BJ (cell line): ENCODE data around the gene AKAP6. TPM values are rescaled to one million over a fixed set of nuclear protein-coding genes. Genes with fewer than 3 reads are reported as not detected.

Experiments used
- CTCF ChIA-PET: fragments of 350-600 bp; formaldehyde crosslinking; extraction: SDS; loops from one replicate; lab custom pipeline; 2021; ENCODE audit warnings: antibody characterized with exemption, inconsistent platforms; lab: Yijun Ruan, JAX
- POLR2A ChIA-PET: fragments of 300-600 bp; sonication (Branson Sonifier 250); formaldehyde crosslinking; extraction: SDS; loops from one replicate; lab custom pipeline; 2021; ENCODE audit warnings: antibody characterized with exemption; lab: Charles Lee
- DNase-seq: peaks from one replicate; pipeline ENCODE4 v3.0.0-alpha.2; 2011; ENCODE audit warnings: low read depth
- H3K27me3 ChIP-seq: 2 replicates; pipeline ENCODE4 v1.6.0; 2011; ENCODE audit warnings: low read length; ENCODE audit not compliant: control insufficient read depth, insufficient read depth
- H3K36me3 ChIP-seq: 2 replicates; pipeline ENCODE4 v1.5.1; 2011; ENCODE audit warnings: low read length; ENCODE audit not compliant: control insufficient read depth, insufficient read depth
- H3K4me3 ChIP-seq: 2 replicates; pipeline ENCODE4 v1.5.1; 2011; ENCODE audit warnings: low read depth, mild to moderate bottlenecking, control low read depth, low read length
- polyA plus RNA-seq: library from polyadenylated mRNA; depleted of rRNA; stranded (reverse); fragments of >200 nt; gene quantifications from 2 replicates; pipeline ENCODE4 v1.2.3, GENCODE V29; 2011
- TF ChIP-seq, protein P1 (sequence below): IDR thresholded peaks from 2 replicates; pipeline ENCODE4 v1.5.1; 2011; ENCODE audit warnings: low read depth, mild to moderate bottlenecking, control low read depth, inconsistent platforms, low read length, moderate library complexity; ENCODE audit not compliant: insufficient read depth

The AKAP6 gene
- polyA plus RNA-seq, 1 experiment: 18.5 TPM

GRCh38 chr14:32623300-32624093, 294.4 kb downstream of the AKAP6 start:
- Histone ChIP-seq H3K36me3 (no peaks in the 10 kb centered on the region), H3K4me3 (no peak overlapping the region), H3K27me3 (no peaks in the 10 kb centered on the region)
- ChIA-PET POLR2A (no interaction called here), CTCF (interaction anchor here (1.0 kb wide), 1 partner anchor 9 kb away, joined by 3 read pairs; no protein-coding TSS in a partner anchor)
- TF ChIP-seq, protein P1, sequence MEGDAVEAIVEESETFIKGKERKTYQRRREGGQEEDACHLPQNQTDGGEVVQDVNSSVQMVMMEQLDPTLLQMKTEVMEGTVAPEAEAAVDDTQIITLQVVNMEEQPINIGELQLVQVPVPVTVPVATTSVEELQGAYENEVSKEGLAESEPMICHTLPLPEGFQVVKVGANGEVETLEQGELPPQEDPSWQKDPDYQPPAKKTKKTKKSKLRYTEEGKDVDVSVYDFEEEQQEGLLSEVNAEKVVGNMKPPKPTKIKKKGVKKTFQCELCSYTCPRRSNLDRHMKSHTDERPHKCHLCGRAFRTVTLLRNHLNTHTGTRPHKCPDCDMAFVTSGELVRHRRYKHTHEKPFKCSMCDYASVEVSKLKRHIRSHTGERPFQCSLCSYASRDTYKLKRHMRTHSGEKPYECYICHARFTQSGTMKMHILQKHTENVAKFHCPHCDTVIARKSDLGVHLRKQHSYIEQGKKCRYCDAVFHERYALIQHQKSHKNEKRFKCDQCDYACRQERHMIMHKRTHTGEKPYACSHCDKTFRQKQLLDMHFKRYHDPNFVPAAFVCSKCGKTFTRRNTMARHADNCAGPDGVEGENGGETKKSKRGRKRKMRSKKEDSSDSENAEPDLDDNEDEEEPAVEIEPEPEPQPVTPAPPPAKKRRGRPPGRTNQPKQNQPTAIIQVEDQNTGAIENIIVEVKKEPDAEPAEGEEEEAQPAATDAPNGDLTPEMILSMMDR: no peak
- no peak for DNase-seq

GRCh38 chr14:32625211-32625610, 296.1 kb downstream of the AKAP6 start:
- TF ChIP-seq, protein P1: no peak
- Histone ChIP-seq H3K27me3 (no peaks in the 10 kb centered on the region), H3K4me3 (no peak overlapping the region), H3K36me3 (no peaks in the 10 kb centered on the region)
- DNase-seq: no peak
- POLR2A ChIA-PET: no interaction called here
- CTCF ChIA-PET: interaction anchor here (0.8 kb wide), 1 partner anchor 12 kb away, joined by 3 read pairs; no protein-coding TSS in a partner anchor

- CTCF ChIA-PET: interaction anchor here (0.7 kb wide), 1 partner anchor 32 kb away, joined by 3 read pairs; no protein-coding TSS in a partner anchor
- POLR2A ChIA-PET: no interaction called here
- Histone ChIP-seq H3K36me3 (no peaks in the 10 kb centered on the region), H3K27me3 (no peaks in the 10 kb centered on the region), H3K4me3 (no peak overlapping the region)
- TF ChIP-seq, protein P1: no peak
- no peak for DNase-seq
These were observed 298.6 kb downstream of the AKAP6 start for GRCh38 chr14:32627545-32628298.

DNA sequence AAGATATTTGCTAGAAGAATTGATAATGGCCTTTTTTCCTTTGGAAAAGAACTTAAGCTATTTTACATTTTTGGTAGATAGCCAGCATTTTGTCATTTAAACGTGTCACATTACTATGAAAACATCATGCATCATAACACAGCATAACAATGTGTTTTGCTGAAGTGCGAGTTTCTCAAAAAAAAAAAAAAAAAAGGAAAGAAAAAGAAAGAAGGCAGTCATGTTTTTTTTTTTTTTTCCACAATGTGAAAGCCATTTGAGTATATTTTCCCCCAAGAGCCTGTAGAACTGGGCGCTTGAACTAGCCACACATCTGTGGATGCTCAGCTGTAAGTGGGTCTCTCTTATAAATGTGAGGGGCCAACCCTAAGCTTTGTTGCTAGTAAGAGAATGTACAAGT, 300.1 kb downstream of the AKAP6 start:
- Histone ChIP-seq H3K27me3 (no peaks in the 10 kb centered on the region), H3K36me3 (no peaks in the 10 kb centered on the region), H3K4me3 (no peak overlapping the region)
- TF ChIP-seq, protein P1: no peak
- POLR2A ChIA-PET: interaction anchor here (0.6 to 0.7 kb wide), 2 partner anchors 12 to 423 kb away, joined by 5 to 9 read pairs; no protein-coding TSS in a partner anchor
- CTCF ChIA-PET: no interaction called here
- DNase-seq: no peak

GRCh38 chr14:32630701-32631100, 301.6 kb downstream of the AKAP6 start:
- Histone ChIP-seq H3K4me3 (no peak overlapping the region), H3K36me3 (no peaks in the 10 kb centered on the region), H3K27me3 (no peaks in the 10 kb centered on the region)
- CTCF ChIA-PET: no interaction called here
- TF ChIP-seq, protein P1: no peak
- no peak for DNase-seq
- POLR2A ChIA-PET: no interaction called here
